Lower leg skin (tissue), 3 donors: Measurements from ENCODE around the gene USP35.

Source experiments
- CTCF ChIP-seq, 3 donors: fragments of 450-650 bp; IDR thresholded peaks; one replicate each; pipeline ENCODE4 v1.5.1; 2016; ENCODE audit warnings: antibody characterized with exemption in 3 of 3, mild to moderate bottlenecking in 3 of 3, moderate library complexity in 2 of 3
- POLR2A ChIP-seq, 2 donors: fragments of 450-650 bp; IDR thresholded peaks; one replicate each; pipeline ENCODE4 v1.6.1; 2016 to 2017; ENCODE audit warnings: antibody characterized with exemption in 2 of 2, mild to moderate bottlenecking in 1 of 2, moderate library complexity in 1 of 2

GRCh38 chr11:78199653-78200015 is 10.9 kb downstream of the USP35 start:
- TF ChIP-seq POLR2A (IDR thresholded peaks at IDR 0.05): no peak
- no peak for TF ChIP-seq CTCF (IDR thresholded peaks at IDR 0.05)
